ENCODE data around the gene CNOT6L. TPM values are rescaled to one million over a fixed set of nuclear protein-coding genes. Genes with fewer than 3 reads are reported as not detected.

The CNOT6L gene
- total RNA-seq, 1 experiment from 2014 or later = 29.4 TPM

DNA sequence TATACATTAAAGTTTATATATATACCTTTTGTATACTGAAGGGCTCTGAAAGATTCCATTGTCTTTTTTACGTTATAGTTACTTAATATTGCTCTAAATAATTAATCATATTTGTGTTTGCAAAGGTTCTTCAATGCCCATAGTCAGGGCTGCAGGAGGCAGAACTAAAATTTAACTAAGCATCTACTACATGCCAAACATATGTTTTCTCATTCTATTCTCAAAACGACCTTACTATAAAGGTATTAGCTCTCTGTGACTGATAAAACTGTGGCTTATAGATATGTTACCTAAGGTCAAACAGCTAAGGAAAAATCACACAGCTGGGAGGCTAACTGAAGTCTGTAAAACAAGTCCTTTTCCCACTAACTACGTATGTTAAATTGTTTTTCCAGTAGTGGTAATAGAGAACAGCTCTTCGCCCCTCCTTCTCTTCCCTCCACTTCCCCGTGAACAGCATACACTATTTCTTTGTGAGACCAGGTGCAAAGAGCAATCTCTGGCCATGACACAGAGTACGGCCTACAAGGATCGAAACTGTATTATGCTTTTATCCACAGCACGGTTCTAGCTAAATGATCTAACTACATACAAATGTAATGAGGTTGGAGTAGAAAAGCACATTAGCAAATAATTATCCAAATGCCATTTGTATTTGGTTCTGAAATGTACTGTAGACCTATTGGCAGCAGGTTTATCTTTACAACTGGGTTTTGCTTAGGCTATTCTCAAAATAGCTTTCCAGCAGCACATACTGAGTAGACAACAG is 1.7 kb downstream of the CNOT6L start:
- Histone ChIP-seq H3K9me2 (ENCODE audit: insufficient read depth) (no peaks in the 10 kb centered on the region), H3K27me3 (ENCODE audit: insufficient read depth, low read length) (no peaks in the 10 kb centered on the region), H3K9me3 (ENCODE audit: control insufficient read depth in 1 of 2, insufficient read depth in 1 of 2, low read depth in 1 of 2, low read length in 2 of 2) (no peaks in the 10 kb centered on the region), H3K4me1 (ENCODE audit: control insufficient read depth in 1 of 2, insufficient read depth in 2 of 2, low read length in 2 of 2) (peaks cover 12 to 17% of the 10 kb centered on the region in 2 experiments), H3K27ac (ENCODE audit: low read depth, low read length) (peak overlapping the region; percentile 93), H3K4me3 (replicated peaks in 1 of 2; ENCODE audit: low read depth in 1 of 2, low read length in 2 of 2) (peak overlapping the region; percentile 89 to 94), H3K79me2 (ENCODE audit: insufficient read depth, low read length) (peaks cover 64% of the 10 kb centered on the region), H3K4me2 (ENCODE audit: low read length) (peak overlapping the region; percentile 88), H3K36me3 (ENCODE audit: control insufficient read depth in 1 of 2, insufficient read depth in 2 of 2, low read length in 2 of 2) (no peaks in the 10 kb centered on the region), H3K9ac (ENCODE audit: low read length) (peak overlapping the region; percentile 81), H4K20me1 (ENCODE audit: insufficient read depth) (no peaks in the 10 kb centered on the region), H2AFZ (ENCODE audit: low read depth, low read length, poor library complexity, severe bottlenecking) (no peak overlapping the region)
- DNase-seq (ENCODE audit: low read depth, low spot score) (no peak), ATAC-seq (no peak)
- intact Hi-C loops (cut with micrococcal nuclease) = no loop called here
- ChIA-PET POLR2A (interaction anchor here (0.7 kb wide), 1 partner anchor 29 kb away, joined by 4 read pairs; no protein-coding TSS in a partner anchor), RAD21 (ENCODE audit: low non-redundant PET in 1 of 2, low total read pairs in 2 of 2, uncharacterized antibody in 2 of 2, unreplicated experiment in 2 of 2) (no interaction called here), CTCF (interaction anchor here (0.9 kb wide), 1 partner anchor 45 kb away, joined by 4 read pairs; the partner anchor contains the start of gene MRPL1)
- TF ChIP-seq RAD21 (IDR thresholded peaks at IDR 0.05; ENCODE audit: low read depth) (no peak), JUND (IDR thresholded peaks at IDR 0.05) (no peak), TCF7L2 (IDR thresholded peaks at IDR 0.05; ENCODE audit: borderline replicate concordance, extremely low read depth, insufficient read depth, insufficient read length) (no peak), REST (IDR thresholded peaks at IDR 0.05; ENCODE audit: low read depth) (no peak), ZFX (IDR thresholded peaks at IDR 0.05) (no peak), SIN3A (IDR thresholded peaks at IDR 0.05; ENCODE audit: low read depth) (no peak), ATF3 (IDR thresholded peaks at IDR 0.05) (no peak), ZBTB33 (IDR thresholded peaks at IDR 0.05; ENCODE audit: extremely low read depth, insufficient replicate concordance, low read length) (no peak), FOSL1 (IDR thresholded peaks at IDR 0.05; ENCODE audit: low read depth) (no peak), SRF (IDR thresholded peaks at IDR 0.05; ENCODE audit: low read depth) (no peak), YY1 (IDR thresholded peaks at IDR 0.05; ENCODE audit: extremely low read depth, insufficient replicate concordance, low read depth, low read length) (no peak), CBX3 (IDR thresholded peaks at IDR 0.05; ENCODE audit: low read depth) (no peak), ZNF274 (IDR thresholded peaks at IDR 0.05; ENCODE audit: low read depth, low read length) (no peak)
- BruUV-seq (replicated peaks) = no TSS peak

Measured in HCT116 (cell line).